GM12801 (cell line): ENCODE measurements around the gene SHISA6.

Source experiments
- CTCF ChIP-seq: IDR thresholded peaks from one replicate; pipeline ENCODE4 v1.5.1; 2011; ENCODE audit warnings: control low read depth; ENCODE audit not compliant: insufficient read length; ENCODE audit errors: extremely low read depth

Gene SHISA6

GRCh38 chr17:11446316-11446715 is 205.3 kb downstream of the SHISA6 start:
- no peak for TF ChIP-seq CTCF

GRCh38 chr17:11454096-11454495 is 213.1 kb downstream of the SHISA6 start:
- TF ChIP-seq CTCF: no peak

GRCh38 chr17:11458279-11458678 is 217.3 kb downstream of the SHISA6 start:
- TF ChIP-seq CTCF: no peak

- no peak for TF ChIP-seq CTCF
Measured at GRCh38 chr17:11459861-11460331, 218.9 kb downstream of the SHISA6 start.

- no peak for TF ChIP-seq CTCF
Measured at GRCh38 chr17:11461993-11462548, 221.1 kb downstream of the SHISA6 start.

GRCh38 chr17:11467639-11468038 is 226.6 kb downstream of the SHISA6 start:
- TF ChIP-seq CTCF: no peak

GRCh38 chr17:11485336-11486100 is 244.5 kb downstream of the SHISA6 start:
- TF ChIP-seq CTCF: no peak
